ENCODE data around the gene RTN4IP1.

GRCh38 chr6:106581468-106581867, 47.8 kb downstream of the RTN4IP1 start:
- TF ChIP-seq ZNF274 (IDR thresholded peaks at IDR 0.05; ENCODE audit: low read depth, low read length) (no peak), SUZ12 (IDR thresholded peaks at IDR 0.05; ENCODE audit: extremely low read depth, insufficient read depth, insufficient read length) (no peak), YY1 (IDR thresholded peaks at IDR 0.05; ENCODE audit: insufficient read depth, insufficient read length) (no peak)
